ENCODE measurements around the gene MUC6. TPM values are rescaled to one million over a fixed set of nuclear protein-coding genes. Genes with fewer than 3 reads are reported as not detected.

MUC6 gene
- total RNA-seq, 4 donors from 2014 or later, result not detected

DNA sequence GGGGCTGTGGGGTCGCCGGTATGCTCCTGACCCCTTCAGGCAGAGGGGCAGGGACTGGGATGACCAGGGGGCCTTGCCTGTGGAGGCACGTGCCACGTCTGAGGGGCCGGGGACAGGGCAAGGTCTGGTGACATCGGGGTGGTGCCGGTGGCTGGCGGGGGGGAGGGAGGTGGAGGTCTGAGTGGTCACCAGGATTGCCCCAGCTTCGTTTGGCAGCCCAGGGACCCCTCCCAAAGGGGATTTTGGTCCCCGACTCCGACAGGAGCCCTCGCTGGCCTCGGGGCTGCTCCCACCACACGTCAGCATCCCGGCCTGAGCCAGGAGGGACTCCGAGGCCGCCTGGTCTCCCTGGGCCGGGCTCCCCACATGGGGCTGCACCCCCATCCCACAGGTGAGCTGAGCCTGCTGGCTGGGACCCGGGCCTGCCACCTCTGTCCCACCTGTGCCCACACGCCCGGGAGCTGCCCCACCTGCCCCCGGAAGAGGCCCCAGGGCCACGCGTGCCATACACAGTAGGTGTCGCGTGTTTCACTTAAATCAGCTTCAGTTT, 1.1 kb upstream of the MUC6 start:
- TF ChIP-seq, protein P1, sequence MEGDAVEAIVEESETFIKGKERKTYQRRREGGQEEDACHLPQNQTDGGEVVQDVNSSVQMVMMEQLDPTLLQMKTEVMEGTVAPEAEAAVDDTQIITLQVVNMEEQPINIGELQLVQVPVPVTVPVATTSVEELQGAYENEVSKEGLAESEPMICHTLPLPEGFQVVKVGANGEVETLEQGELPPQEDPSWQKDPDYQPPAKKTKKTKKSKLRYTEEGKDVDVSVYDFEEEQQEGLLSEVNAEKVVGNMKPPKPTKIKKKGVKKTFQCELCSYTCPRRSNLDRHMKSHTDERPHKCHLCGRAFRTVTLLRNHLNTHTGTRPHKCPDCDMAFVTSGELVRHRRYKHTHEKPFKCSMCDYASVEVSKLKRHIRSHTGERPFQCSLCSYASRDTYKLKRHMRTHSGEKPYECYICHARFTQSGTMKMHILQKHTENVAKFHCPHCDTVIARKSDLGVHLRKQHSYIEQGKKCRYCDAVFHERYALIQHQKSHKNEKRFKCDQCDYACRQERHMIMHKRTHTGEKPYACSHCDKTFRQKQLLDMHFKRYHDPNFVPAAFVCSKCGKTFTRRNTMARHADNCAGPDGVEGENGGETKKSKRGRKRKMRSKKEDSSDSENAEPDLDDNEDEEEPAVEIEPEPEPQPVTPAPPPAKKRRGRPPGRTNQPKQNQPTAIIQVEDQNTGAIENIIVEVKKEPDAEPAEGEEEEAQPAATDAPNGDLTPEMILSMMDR (IDR thresholded peaks at IDR 0.05; ENCODE audit: low read depth), result no peak

DNA sequence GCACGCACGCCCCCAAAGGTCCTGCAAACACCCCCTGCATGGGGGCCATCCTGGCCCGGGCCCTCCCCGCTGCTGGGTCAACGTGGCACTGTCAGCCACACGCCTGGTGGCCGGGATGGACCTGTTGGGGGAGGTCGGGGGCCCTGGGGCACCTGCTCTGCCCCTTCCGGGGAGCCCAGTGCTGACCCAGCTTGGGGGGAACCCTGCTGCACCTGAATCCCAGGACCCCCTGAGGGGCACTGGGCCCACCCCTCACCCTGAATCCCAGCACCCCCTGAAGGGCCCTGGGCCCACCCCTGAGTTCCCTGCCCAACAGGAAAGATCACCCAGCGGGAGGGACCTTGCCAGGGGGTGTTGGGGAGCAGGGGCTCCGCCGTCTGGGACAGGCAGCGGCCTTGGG, 413 bp upstream of the MUC6 start:
- TF ChIP-seq, protein P1 (IDR thresholded peaks at IDR 0.05; ENCODE audit: low read depth), result no peak

DNA sequence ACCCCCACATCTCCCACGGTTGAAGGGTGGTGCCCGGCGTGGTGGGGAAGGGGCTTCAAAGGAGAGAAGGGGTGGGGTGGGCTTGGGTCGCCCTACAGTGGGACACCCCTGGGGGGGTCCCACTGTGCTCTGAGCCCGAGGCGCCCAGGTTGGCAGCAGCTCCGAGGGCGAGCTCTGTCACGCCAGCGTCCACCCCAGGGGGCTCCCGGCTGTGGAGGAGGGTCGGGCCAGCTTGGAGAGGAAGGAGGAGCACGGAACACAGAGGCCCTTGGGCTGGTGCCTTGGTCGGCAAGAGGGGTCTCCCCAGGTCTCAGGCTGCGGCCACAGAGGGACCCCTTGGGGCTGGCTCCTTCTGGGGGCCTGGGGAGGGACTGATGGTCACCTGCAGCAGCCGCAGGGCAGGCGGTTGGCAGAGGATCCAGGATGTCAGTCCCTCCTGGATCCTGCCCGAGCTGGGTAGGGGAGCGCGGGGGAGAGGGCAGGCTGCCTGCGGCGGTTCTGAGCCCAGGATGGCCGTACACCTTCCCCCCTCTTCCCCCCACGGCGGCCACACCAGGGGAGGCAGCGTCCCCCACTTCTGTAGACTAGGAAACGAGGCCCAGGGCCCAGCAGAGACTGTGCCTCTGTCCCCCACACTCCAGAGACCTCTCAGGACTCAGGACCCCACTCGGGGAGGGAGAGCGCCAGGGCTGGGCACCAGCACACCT, 788 bp downstream of the MUC6 start:
- TF ChIP-seq, protein P1 (IDR thresholded peaks at IDR 0.05; ENCODE audit: low read depth), result no peak

DNA sequence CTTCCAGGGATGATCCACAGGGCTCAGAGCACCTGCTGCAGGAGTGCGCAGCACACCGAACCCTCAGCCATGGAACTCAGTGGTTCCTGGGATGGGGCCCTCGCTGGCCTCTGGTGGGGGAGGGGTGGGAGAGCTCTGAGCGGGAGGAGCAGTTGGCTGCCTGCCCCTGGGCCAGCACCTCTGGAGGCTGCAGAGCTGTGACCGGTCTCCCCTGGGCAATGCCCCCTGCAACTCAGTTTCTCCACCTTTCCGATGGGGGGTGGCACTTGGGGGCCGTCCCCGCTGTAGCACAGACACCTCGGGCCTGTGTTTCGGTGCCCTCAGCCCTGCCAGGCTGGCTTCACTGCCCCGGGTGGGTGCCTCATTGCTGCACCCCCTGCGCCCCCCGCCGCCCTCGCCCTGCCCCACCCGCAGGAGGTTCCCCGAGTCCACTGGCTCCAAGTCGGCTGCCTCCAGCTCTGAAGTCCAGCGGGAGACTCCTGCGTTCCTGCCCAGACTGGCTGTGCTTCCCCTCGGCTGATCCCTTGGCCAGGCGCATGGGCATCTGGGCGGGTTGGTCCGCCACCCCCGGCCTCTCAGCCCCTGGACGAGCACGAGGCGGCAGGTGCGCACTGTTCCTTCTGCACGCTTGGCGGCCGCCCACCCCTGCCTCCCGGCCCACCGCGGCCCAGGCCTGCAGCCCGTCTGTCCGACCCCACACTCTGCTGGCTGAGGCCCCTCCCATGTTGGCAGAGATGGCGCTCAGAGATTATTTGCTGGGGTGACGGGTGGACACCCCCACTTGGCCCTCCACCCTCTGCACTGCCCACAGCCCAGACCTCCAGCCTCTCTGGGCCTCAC, 1.8 kb downstream of the MUC6 start:
- TF ChIP-seq, protein P1 (IDR thresholded peaks at IDR 0.05; ENCODE audit: low read depth), result no peak

DNA sequence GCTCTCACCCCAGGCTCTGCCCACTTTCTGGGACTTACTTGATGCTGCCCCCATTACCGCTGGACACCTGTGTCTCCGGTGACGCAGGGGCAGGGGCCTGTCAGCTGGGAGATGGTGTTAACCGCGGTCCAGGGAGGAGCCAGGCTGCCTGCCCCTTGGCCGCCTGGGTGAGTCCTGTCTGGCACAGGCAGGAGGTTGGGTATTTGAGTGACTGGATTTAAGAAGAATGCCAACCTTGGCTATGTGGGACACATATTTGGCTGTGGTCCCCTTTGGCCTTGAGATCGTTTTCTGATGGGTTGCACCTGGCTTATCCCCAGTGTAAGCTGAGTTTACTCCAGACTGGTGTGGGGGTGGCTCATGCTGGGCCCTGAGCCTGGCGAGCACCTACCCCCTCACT, 2.5 kb downstream of the MUC6 start:
- TF ChIP-seq, protein P1 (IDR thresholded peaks at IDR 0.05; ENCODE audit: low read depth), result no peak

DNA sequence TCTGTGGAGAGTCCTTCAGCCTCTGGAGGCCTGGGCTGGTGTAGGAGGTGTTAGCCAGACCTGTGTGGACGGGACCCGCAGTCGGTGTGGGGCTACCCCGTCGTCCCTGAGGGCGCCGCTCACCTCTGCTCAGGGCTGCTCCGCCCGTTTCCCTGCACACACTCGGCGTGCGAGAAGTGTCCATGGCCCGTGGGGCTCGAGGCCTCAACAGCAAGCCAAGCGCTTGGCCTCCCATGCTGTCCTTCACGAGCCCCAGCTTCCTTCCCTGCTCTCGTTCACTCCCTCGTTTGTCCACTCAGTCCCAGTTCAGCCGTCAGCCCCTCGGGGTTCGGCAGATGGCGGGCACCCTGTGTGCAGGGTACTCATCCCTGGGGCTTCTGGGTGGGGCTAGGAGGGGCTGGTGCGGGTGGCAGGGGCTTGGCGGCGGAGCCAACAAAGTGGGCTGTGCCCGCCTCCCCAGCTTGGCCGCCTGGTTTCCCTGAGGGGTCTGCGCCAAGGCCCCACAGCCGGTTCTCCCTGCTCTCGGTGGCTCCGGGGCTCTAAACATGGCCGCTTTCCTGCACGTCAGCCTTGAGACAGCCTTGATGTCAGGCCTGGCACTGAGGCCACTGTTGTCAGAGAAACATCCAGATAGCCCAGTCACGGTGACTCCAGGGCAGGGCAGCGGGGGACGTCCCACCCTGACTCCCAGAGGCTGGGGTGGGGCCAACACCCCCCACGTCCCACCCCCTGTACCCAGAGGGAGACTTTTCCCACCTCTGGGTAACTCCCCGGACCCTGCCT, 3.3 kb downstream of the MUC6 start:
- TF ChIP-seq, protein P1 (IDR thresholded peaks at IDR 0.05; ENCODE audit: low read depth), result no peak
